ENCODE results near the gene ZNF408.

DNA sequence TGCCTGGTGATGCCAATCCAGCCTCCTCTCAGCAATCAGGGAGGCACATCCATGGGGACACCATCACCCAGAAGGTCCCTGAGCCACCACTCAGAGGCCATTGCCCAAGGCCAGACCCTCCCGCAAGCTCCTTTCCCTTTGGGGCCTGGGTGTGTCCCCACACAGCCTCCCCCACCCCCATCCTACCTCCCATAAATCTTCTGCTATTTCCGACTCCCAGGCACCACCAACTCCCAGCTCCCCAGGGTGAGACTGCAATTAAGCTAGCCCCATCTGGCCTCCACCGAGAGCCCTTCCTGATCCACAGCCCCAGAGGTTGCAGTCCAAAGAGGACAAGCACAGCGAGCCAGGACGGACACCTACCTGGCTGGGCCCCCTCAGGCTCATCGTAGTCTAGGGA lies 6.8 kb upstream of the ZNF408 start:
- TF ChIP-seq, protein P1, sequence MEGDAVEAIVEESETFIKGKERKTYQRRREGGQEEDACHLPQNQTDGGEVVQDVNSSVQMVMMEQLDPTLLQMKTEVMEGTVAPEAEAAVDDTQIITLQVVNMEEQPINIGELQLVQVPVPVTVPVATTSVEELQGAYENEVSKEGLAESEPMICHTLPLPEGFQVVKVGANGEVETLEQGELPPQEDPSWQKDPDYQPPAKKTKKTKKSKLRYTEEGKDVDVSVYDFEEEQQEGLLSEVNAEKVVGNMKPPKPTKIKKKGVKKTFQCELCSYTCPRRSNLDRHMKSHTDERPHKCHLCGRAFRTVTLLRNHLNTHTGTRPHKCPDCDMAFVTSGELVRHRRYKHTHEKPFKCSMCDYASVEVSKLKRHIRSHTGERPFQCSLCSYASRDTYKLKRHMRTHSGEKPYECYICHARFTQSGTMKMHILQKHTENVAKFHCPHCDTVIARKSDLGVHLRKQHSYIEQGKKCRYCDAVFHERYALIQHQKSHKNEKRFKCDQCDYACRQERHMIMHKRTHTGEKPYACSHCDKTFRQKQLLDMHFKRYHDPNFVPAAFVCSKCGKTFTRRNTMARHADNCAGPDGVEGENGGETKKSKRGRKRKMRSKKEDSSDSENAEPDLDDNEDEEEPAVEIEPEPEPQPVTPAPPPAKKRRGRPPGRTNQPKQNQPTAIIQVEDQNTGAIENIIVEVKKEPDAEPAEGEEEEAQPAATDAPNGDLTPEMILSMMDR (IDR thresholded peaks at IDR 0.05; ENCODE audit: borderline replicate concordance, extremely low read depth, low read length, poor library complexity, severe bottlenecking) = no peak
- TF ChIP-seq EZH2 (IDR thresholded peaks at IDR 0.05; ENCODE audit: borderline replicate concordance, low read depth, low read length, severe bottlenecking) = no peak

Data from DND-41 (cell line).